Uterus (tissue), 4 donors: ENCODE data around the gene ZNF532. TPM values are rescaled to one million over a fixed set of nuclear protein-coding genes. Genes with fewer than 3 reads are reported as not detected.
"Not testable (repeated sequence)": the region's sequence is repeated elsewhere in the genome, so short reads cannot be mapped to it uniquely, and the experiment has no call there.

Experiments
- DNase-seq, 2 donors: peaks; one replicate each; pipeline ENCODE4 v3.0.0-alpha.2; 2019 to 2020
- H3K27ac ChIP-seq, 2 donors: fragments of 200-600 bp; sonication (generic); 1 replicate in 1 of 2; 2 replicates in 1 of 2; pipeline ENCODE4 v1.5.1; 2016 to 2018
- H3K27me3 ChIP-seq, 2 donors: fragments of 200-600 bp; sonication (generic); one replicate each; pipeline ENCODE4 v1.5.1; 2018 to 2019; ENCODE audit warnings: control low read depth in 1 of 2
- H3K36me3 ChIP-seq, 2 donors: fragments of 200-600 bp; sonication (generic); one replicate each; pipeline ENCODE4 v1.5.1; 2019; ENCODE audit warnings: control low read depth in 1 of 2
- H3K4me1 ChIP-seq, 2 donors: fragments of 200-600 bp; sonication (generic); one replicate each; pipeline ENCODE4 v1.5.1; 2018 to 2019; ENCODE audit warnings: control low read depth in 1 of 2
- H3K4me3 ChIP-seq, 2 donors: fragments of 200-600 bp; sonication (generic); 1 replicate in 1 of 2; 2 replicates in 1 of 2; pipeline ENCODE4 v1.5.1; 2018 to 2019; ENCODE audit warnings: mild to moderate bottlenecking in 1 of 2
- H3K9me3 ChIP-seq, 2 donors: fragments of 200-600 bp; sonication (generic); one replicate each; pipeline ENCODE4 v1.5.1; 2019; ENCODE audit warnings: control low read depth in 1 of 2
- CTCF ChIP-seq, 4 experiments: fragments of 200-600 bp in 2 of 4; fragments of 450-650 bp in 2 of 4; sonication (generic) in 2 of 4; IDR thresholded peaks; one replicate each; pipeline ENCODE4 v1.5.1; 2016 to 2019; ENCODE audit warnings: antibody characterized with exemption in 4 of 4, mild to moderate bottlenecking in 2 of 4, moderate library complexity in 1 of 4
- POLR2A ChIP-seq, 2 donors: fragments of 450-650 bp; IDR thresholded peaks; one replicate each; pipeline ENCODE4 v1.6.1; 2016; ENCODE audit warnings: antibody characterized with exemption in 2 of 2, mild to moderate bottlenecking in 1 of 2, moderate library complexity in 1 of 2
- intact Hi-C: fragments of 100-400 bp; cut with DNase I; formaldehyde crosslinking; loops from one replicate; pipeline ENCODE4 v1.15.1; 2023; ENCODE audit warnings: low total_unique reads
- total RNA-seq, 4 donors: library from RNA; depleted of rRNA in 3 of 4; stranded (reverse); fragments of >200 nt in 3 of 4; gene quantifications; one replicate each; pipeline versions ENCODE4 v1.1.0 to v1.2.4, GENCODE V29; 2014 to 2023
- donor health status: DM: yes; HTN: yes; CAD: no.

The ZNF532 gene
- total RNA-seq, 4 donors from 2014 or later: 32.4 to 174 (median 127) TPM

- intact Hi-C loops: no loop called here
- Histone ChIP-seq H3K9me3 (no peaks in the 10 kb centered on the region), H3K27me3 (no peaks in the 10 kb centered on the region), H3K4me1 (no peaks in the 10 kb centered on the region), H3K36me3 (no peaks in the 10 kb centered on the region), H3K4me3 (no peak overlapping the region), H3K27ac (no peak overlapping the region)
- no peak for TF ChIP-seq CTCF (IDR thresholded peaks at IDR 0.05)
- no peak for TF ChIP-seq POLR2A (IDR thresholded peaks at IDR 0.05)
- DNase-seq: no peak
Observed at GRCh38 chr18:58850786-58851469, 13.7 kb upstream of the ZNF532 start.

GRCh38 chr18:58851856-58852255, 12.8 kb upstream of the ZNF532 start:
- DNase-seq: no peak
- Histone ChIP-seq H3K4me1 (no peaks in the 10 kb centered on the region), H3K36me3 (no peaks in the 10 kb centered on the region), H3K4me3 (no peak overlapping the region), H3K27me3 (no peaks in the 10 kb centered on the region), H3K9me3 (no peaks in the 10 kb centered on the region), H3K27ac (no peak overlapping the region)
- intact Hi-C loops: no loop called here
- TF ChIP-seq CTCF (IDR thresholded peaks at IDR 0.05): no peak
- TF ChIP-seq POLR2A (IDR thresholded peaks at IDR 0.05): no peak

GRCh38 chr18:58852629-58853028, 12.0 kb upstream of the ZNF532 start:
- intact Hi-C loops: no loop called here
- TF ChIP-seq POLR2A (IDR thresholded peaks at IDR 0.05) (no peak), CTCF (IDR thresholded peaks at IDR 0.05) (no peak)
- Histone ChIP-seq H3K36me3 (no peaks in the 10 kb centered on the region), H3K4me3 (no peak overlapping the region), H3K27me3 (no peaks in the 10 kb centered on the region), H3K27ac (no peak overlapping the region), H3K9me3 (no peaks in the 10 kb centered on the region), H3K4me1 (no peaks in the 10 kb centered on the region)
- no peak for DNase-seq

- intact Hi-C loops: no loop called here
- no peaks in the 10 kb centered on the region for H3K4me1 ChIP-seq
- no peak overlapping the region for H3K4me3 ChIP-seq
- no peaks in the 10 kb centered on the region for H3K36me3 ChIP-seq
- H3K27ac ChIP-seq: no peak overlapping the region
- no peak for TF ChIP-seq CTCF (IDR thresholded peaks at IDR 0.05)
- TF ChIP-seq POLR2A (IDR thresholded peaks at IDR 0.05): no peak
- no peaks in the 10 kb centered on the region for H3K27me3 ChIP-seq
- H3K9me3 ChIP-seq: no peaks in the 10 kb centered on the region
- DNase-seq: no peak
Observed at GRCh38 chr18:58853561-58853960, 11.1 kb upstream of the ZNF532 start.

- H3K27ac ChIP-seq, H3K36me3 ChIP-seq, H3K27me3 ChIP-seq, DNase-seq, H3K4me3 ChIP-seq, H3K9me3 ChIP-seq, intact Hi-C loops: not testable (repeated sequence)
- peaks cover 5 to 15% of the 10 kb centered on the region in 2 donors for H3K4me1 ChIP-seq
Observed at GRCh38 chr18:58855521-58855920, 9.2 kb upstream of the ZNF532 start.

GRCh38 chr18:58856881-58857280, 7.8 kb upstream of the ZNF532 start:
- no peaks in the 10 kb centered on the region for H3K9me3 ChIP-seq
- intact Hi-C loops: no loop called here
- H3K36me3 ChIP-seq: no peaks in the 10 kb centered on the region
- no peaks in the 10 kb centered on the region for H3K27me3 ChIP-seq
- TF ChIP-seq POLR2A (IDR thresholded peaks at IDR 0.05) (no peak), CTCF (IDR thresholded peaks at IDR 0.05) (no peak)
- H3K4me3 ChIP-seq: no peak overlapping the region
- H3K4me1 ChIP-seq: peaks cover 5 to 16% of the 10 kb centered on the region in 2 donors
- H3K27ac ChIP-seq: no peak overlapping the region
- DNase-seq: no peak
